ENCODE data around the gene KRTAP9-2.

- TF ChIP-seq CTCF (IDR thresholded peaks at IDR 0.05; ENCODE audit: insufficient read depth, low read length) (no peak), SPI1 (IDR thresholded peaks at IDR 0.05; ENCODE audit: borderline replicate concordance, low read depth) (no peak), POLR2AphosphoS5 (IDR thresholded peaks at IDR 0.05; ENCODE audit: low read depth) (no peak), REST (IDR thresholded peaks at IDR 0.05; ENCODE audit: insufficient replicate concordance, low read depth) (no peak), GABPA (IDR thresholded peaks at IDR 0.05; ENCODE audit: low read depth) (no peak)
Measured at GRCh38 chr17:41264599-41264998, 38.2 kb downstream of the KRTAP9-2 start.

Data from HL-60 (cell line).